HAP-1 (cell line): Measurements from ENCODE around the gene SLC6A18.

Experiments
- DNase-seq, 2 experiments: peaks; one replicate each; pipeline ENCODE4 v3.0.0-alpha.2; 2016 to 2020; ENCODE audit warnings: low spot score in 2 of 2
- H3K27me3 ChIP-seq: fragments of 250-450 bp; sonication (Bioruptor Pico); 2 replicates; pipeline ENCODE4 v1.5.1; 2020; ENCODE audit warnings: low read depth, mild to moderate bottlenecking, moderate library complexity
- H3K36me3 ChIP-seq: fragments of 250-450 bp; sonication (Bioruptor Pico); replicated peaks from 2 replicates; pipeline ENCODE4 v1.5.1; 2020; ENCODE audit warnings: mild to moderate bottlenecking
- H3K4me1 ChIP-seq: fragments of 250-450 bp; sonication (Bioruptor Pico); 2 replicates; pipeline ENCODE4 v1.5.1; 2020; ENCODE audit warnings: mild to moderate bottlenecking
- H3K4me3 ChIP-seq: fragments of 250-450 bp; sonication (Bioruptor Pico); 2 replicates; pipeline ENCODE4 v1.5.1; 2020; ENCODE audit warnings: mild to moderate bottlenecking, moderate library complexity
- H3K9me3 ChIP-seq: fragments of 250-450 bp; sonication (Bioruptor Pico); 2 replicates; pipeline ENCODE4 v1.5.1; 2020; ENCODE audit warnings: mild to moderate bottlenecking, moderate library complexity
- in situ Hi-C: fragments of 300-500 bp; cut with MboI; formaldehyde crosslinking; loops from 3 replicates; pipeline ENCODE4 v1.14.3; 2020; ENCODE audit warnings: low sequenced_read_pairs, inconsistent platforms, mixed read lengths

The SLC6A18 gene

GRCh38 chr5:1183424-1184162 is 41.6 kb upstream of the SLC6A18 start:
- Histone ChIP-seq H3K36me3 (no peaks in the 10 kb centered on the region), H3K4me1 (no peaks in the 10 kb centered on the region), H3K27me3 (no peaks in the 10 kb centered on the region), H3K4me3 (no peak overlapping the region), H3K9me3 (no peaks in the 10 kb centered on the region)
- DNase-seq: no peak
- in situ Hi-C loops: no loop called here

- Histone ChIP-seq H3K36me3 (no peaks in the 10 kb centered on the region), H3K4me3 (no peak overlapping the region), H3K9me3 (no peaks in the 10 kb centered on the region), H3K4me1 (no peaks in the 10 kb centered on the region), H3K27me3 (no peaks in the 10 kb centered on the region)
- no peak for DNase-seq
- in situ Hi-C loops: no loop called here
These were observed 41.1 kb upstream of the SLC6A18 start for GRCh38 chr5:1184163-1184470.

- H3K9me3 ChIP-seq: no peaks in the 10 kb centered on the region
- no peak for DNase-seq
- in situ Hi-C loops: no loop called here
These were observed 40.7 kb upstream of the SLC6A18 start for GRCh38 chr5:1184481-1184880.

GRCh38 chr5:1185038-1185627 is 40.0 kb upstream of the SLC6A18 start:
- Histone ChIP-seq H3K36me3 (no peaks in the 10 kb centered on the region), H3K4me3 (no peak overlapping the region), H3K27me3 (no peaks in the 10 kb centered on the region), H3K4me1 (no peaks in the 10 kb centered on the region), H3K9me3 (no peaks in the 10 kb centered on the region)
- in situ Hi-C loops: no loop called here
- DNase-seq: no peak

More at GRCh38 chr5:1184481-1184880, 40.7 kb upstream of the SLC6A18 start:
- no peaks in the 10 kb centered on the region for H3K27me3 ChIP-seq
- no peaks in the 10 kb centered on the region for H3K4me1 ChIP-seq
- H3K36me3 ChIP-seq: no peaks in the 10 kb centered on the region
- H3K4me3 ChIP-seq: no peak overlapping the region

- Histone ChIP-seq H3K9me3 (no peaks in the 10 kb centered on the region), H3K4me1 (no peaks in the 10 kb centered on the region), H3K4me3 (no peak overlapping the region), H3K36me3 (no peaks in the 10 kb centered on the region), H3K27me3 (0 out of 2 replicates have a peak, but pooled peaks cover 2% of the 10 kb centered on the region)
- in situ Hi-C loops: no loop called here
- no peak for DNase-seq
These were observed 39.4 kb upstream of the SLC6A18 start for GRCh38 chr5:1185629-1186350.

GRCh38 chr5:1186351-1187233 is 38.6 kb upstream of the SLC6A18 start:
- H3K4me3 ChIP-seq: no peak overlapping the region
- DNase-seq: no peak
- no peaks in the 10 kb centered on the region for H3K4me1 ChIP-seq
- 0 out of 2 replicates have a peak, but pooled peaks cover 4% of the 10 kb centered on the region for H3K27me3 ChIP-seq
- no peaks in the 10 kb centered on the region for H3K9me3 ChIP-seq
- H3K36me3 ChIP-seq: no peaks in the 10 kb centered on the region
- in situ Hi-C loops: no loop called here

- no peak overlapping the region for H3K4me3 ChIP-seq
These were observed 37.8 kb upstream of the SLC6A18 start for GRCh38 chr5:1187234-1187949.

GRCh38 chr5:1187950-1188334 is 37.2 kb upstream of the SLC6A18 start:
- Histone ChIP-seq H3K27me3 (0 out of 2 replicates have a peak, but pooled peaks cover 4% of the 10 kb centered on the region), H3K4me3 (no peak overlapping the region), H3K4me1 (no peaks in the 10 kb centered on the region), H3K9me3 (no peaks in the 10 kb centered on the region), H3K36me3 (no peaks in the 10 kb centered on the region)
- no peak for DNase-seq
- in situ Hi-C loops: no loop called here

More at GRCh38 chr5:1187234-1187949, 37.8 kb upstream of the SLC6A18 start:
- H3K27me3 ChIP-seq: 0 out of 2 replicates have a peak, but pooled peaks cover 4% of the 10 kb centered on the region
- in situ Hi-C loops: no loop called here
- no peak for DNase-seq
- H3K9me3 ChIP-seq: no peaks in the 10 kb centered on the region
- H3K36me3 ChIP-seq: no peaks in the 10 kb centered on the region
- no peaks in the 10 kb centered on the region for H3K4me1 ChIP-seq

GRCh38 chr5:1188464-1188863 is 36.7 kb upstream of the SLC6A18 start:
- DNase-seq: no peak
- Histone ChIP-seq H3K27me3 (peaks cover 8% of the 10 kb centered on the region; the same call in 1 of the 2 replicates), H3K4me1 (no peaks in the 10 kb centered on the region), H3K36me3 (no peaks in the 10 kb centered on the region), H3K9me3 (no peaks in the 10 kb centered on the region), H3K4me3 (no peak overlapping the region)
- in situ Hi-C loops: no loop called here

GRCh38 chr5:1189269-1189668 is 35.9 kb upstream of the SLC6A18 start:
- Histone ChIP-seq H3K36me3 (no peaks in the 10 kb centered on the region), H3K9me3 (no peaks in the 10 kb centered on the region), H3K4me1 (no peaks in the 10 kb centered on the region), H3K4me3 (no peak overlapping the region), H3K27me3 (peaks cover 14% of the 10 kb centered on the region; the same call in 1 of the 2 replicates)
- in situ Hi-C loops: no loop called here
- DNase-seq: no peak

GRCh38 chr5:1190278-1190677 is 34.9 kb upstream of the SLC6A18 start:
- Histone ChIP-seq H3K4me1 (no peaks in the 10 kb centered on the region), H3K4me3 (no peak overlapping the region), H3K27me3 (peaks cover 17% of the 10 kb centered on the region; the same call in 1 of the 2 replicates), H3K9me3 (no peaks in the 10 kb centered on the region), H3K36me3 (no peaks in the 10 kb centered on the region)
- in situ Hi-C loops: no loop called here
- DNase-seq: no peak

- DNase-seq: no peak
- no peaks in the 10 kb centered on the region for H3K9me3 ChIP-seq
- in situ Hi-C loops: no loop called here
- peaks cover 17% of the 10 kb centered on the region; the same call in 1 of the 2 replicates for H3K27me3 ChIP-seq
- H3K4me3 ChIP-seq: no peak overlapping the region
- no peaks in the 10 kb centered on the region for H3K4me1 ChIP-seq
- H3K36me3 ChIP-seq: no peaks in the 10 kb centered on the region
These were observed 34.3 kb upstream of the SLC6A18 start for GRCh38 chr5:1190837-1191239.
